H9 (cell line): ENCODE measurements around the gene SYT7. TPM values are rescaled to one million over a fixed set of nuclear protein-coding genes. Genes with fewer than 3 reads are reported as not detected.

Experiments
- DNase-seq: peaks from one replicate; pipeline ENCODE4 v3.0.0-alpha.2; 2017
- H2AFZ ChIP-seq: one replicate; pipeline ENCODE4 v1.6.1; 2013; ENCODE audit warnings: mild to moderate bottlenecking, low read length, control low read depth, moderate library complexity
- H2AK5ac ChIP-seq: 2 replicates; pipeline ENCODE4 v1.6.1; 2013; ENCODE audit warnings: low read length, control low read depth, mixed read lengths; ENCODE audit not compliant: insufficient read length
- H2BK120ac ChIP-seq: one replicate; pipeline ENCODE4 v1.6.1; 2013; ENCODE audit warnings: low read depth, mild to moderate bottlenecking, low read length, control low read depth, inconsistent platforms; ENCODE audit not compliant: poor library complexity, severe bottlenecking
- H2BK12ac ChIP-seq: 2 replicates; pipeline ENCODE4 v1.6.1; 2013; ENCODE audit warnings: low read length, control low read depth, mixed read lengths, low read depth; ENCODE audit not compliant: insufficient read length
- H2BK15ac ChIP-seq: 2 replicates; pipeline ENCODE4 v1.6.1; 2013; ENCODE audit warnings: low read depth, low read length, control low read depth
- H2BK20ac ChIP-seq: one replicate; pipeline ENCODE4 v1.6.1; 2013; ENCODE audit warnings: low read depth, mild to moderate bottlenecking, low read length, control low read depth, inconsistent platforms; ENCODE audit not compliant: poor library complexity, severe bottlenecking
- H2BK5ac ChIP-seq: 2 replicates; pipeline ENCODE4 v1.6.1; 2013; ENCODE audit warnings: low read length, control low read depth, mixed read lengths; ENCODE audit not compliant: insufficient read length
- H3K14ac ChIP-seq: 2 replicates; pipeline ENCODE4 v1.6.1; 2013; ENCODE audit warnings: low read length, control low read depth; ENCODE audit not compliant: insufficient read depth
- H3K18ac ChIP-seq: 2 replicates; pipeline ENCODE4 v1.6.1; 2013; ENCODE audit warnings: low read depth, mild to moderate bottlenecking, mixed read lengths, low read length, control low read depth; ENCODE audit not compliant: insufficient read length
- H3K23ac ChIP-seq: 2 replicates; pipeline ENCODE4 v1.6.1; 2013; ENCODE audit warnings: low read length, control low read depth, mixed read lengths, low read depth; ENCODE audit not compliant: insufficient read length
- H3K23me2 ChIP-seq: 2 replicates; pipeline ENCODE4 v1.6.1; 2013; ENCODE audit warnings: low read depth, mild to moderate bottlenecking, mixed read lengths, low read length, control low read depth; ENCODE audit not compliant: insufficient read length, poor library complexity, severe bottlenecking
- H3K27ac ChIP-seq: 2 replicates; pipeline ENCODE4 v1.5.1; 2013; ENCODE audit warnings: low read length, control low read depth, mixed read lengths, low read depth; ENCODE audit not compliant: insufficient read length
- H3K27me3 ChIP-seq: 2 replicates; pipeline ENCODE4 v1.6.1; 2013; ENCODE audit warnings: low read length, control low read depth, inconsistent platforms; ENCODE audit not compliant: insufficient read depth
- H3K4ac ChIP-seq: 2 replicates; pipeline ENCODE4 v1.6.1; 2013; ENCODE audit warnings: low read depth, mild to moderate bottlenecking, control low read depth, inconsistent platforms, low read length, moderate library complexity
- H3K4me1 ChIP-seq: 2 replicates; pipeline ENCODE4 v1.6.1; 2013; ENCODE audit warnings: low read length, control low read depth, inconsistent platforms; ENCODE audit not compliant: insufficient read depth
- H3K4me2 ChIP-seq: 2 replicates; pipeline ENCODE4 v1.6.1; 2013; ENCODE audit warnings: low read length, control low read depth, mixed read lengths; ENCODE audit not compliant: insufficient read length, insufficient read depth
- H3K56ac ChIP-seq: 2 replicates; pipeline ENCODE4 v1.6.1; 2013; ENCODE audit warnings: low read depth, mild to moderate bottlenecking, mixed read lengths, low read length, control low read depth; ENCODE audit not compliant: insufficient read length
- H3K79me1 ChIP-seq: 2 replicates; pipeline ENCODE4 v1.6.1; 2013; ENCODE audit warnings: low read depth, mild to moderate bottlenecking, moderate library complexity, low read length, control low read depth, inconsistent platforms; ENCODE audit not compliant: insufficient read depth, poor library complexity, severe bottlenecking
- H3K79me2 ChIP-seq: 2 replicates; pipeline ENCODE4 v1.6.1; 2013; ENCODE audit warnings: low read length, control low read depth, inconsistent platforms; ENCODE audit not compliant: insufficient read depth
- H3K9ac ChIP-seq: 2 replicates; pipeline ENCODE4 v1.6.1; 2013; ENCODE audit warnings: low read length, control low read depth, mixed read lengths; ENCODE audit not compliant: insufficient read length; ENCODE audit errors: extremely low read depth
- H3K9me3 ChIP-seq: one replicate; pipeline ENCODE4 v1.6.1; 2013; ENCODE audit warnings: low read depth, low read length, inconsistent platforms; ENCODE audit not compliant: control insufficient read depth
- H3T11ph ChIP-seq: one replicate; pipeline ENCODE4 v1.6.1; 2013; ENCODE audit warnings: mild to moderate bottlenecking, low read length, control low read depth, inconsistent platforms
- H4K20me1 ChIP-seq: one replicate; pipeline ENCODE4 v1.6.1; 2013; ENCODE audit not compliant: control insufficient read depth, insufficient read length, insufficient read depth
- H4K5ac ChIP-seq: 2 replicates; pipeline ENCODE4 v1.6.1; 2013; ENCODE audit warnings: low read depth, mild to moderate bottlenecking, mixed read lengths, low read length, control low read depth; ENCODE audit not compliant: insufficient read length
- H4K8ac ChIP-seq: replicated peaks from 2 replicates; pipeline ENCODE4 v1.6.1; 2013; ENCODE audit warnings: low read length, control low read depth, mixed read lengths, low read depth; ENCODE audit not compliant: insufficient read length
- H4K91ac ChIP-seq: 2 replicates; pipeline ENCODE4 v1.6.1; 2013; ENCODE audit warnings: low read depth, mild to moderate bottlenecking, moderate library complexity, mixed read lengths, low read length, control low read depth; ENCODE audit not compliant: insufficient read length
- H3K27ac Mint-ChIP-seq, 3 experiments: 2 replicates in 2 of 3; 3 replicates in 1 of 3; pipeline ENCODE4 v1.8.0; 2020 to 2021; ENCODE audit warnings: mixed read lengths in 3 of 3, mild to moderate bottlenecking in 1 of 3, moderate library complexity in 1 of 3
- H3K27me3 Mint-ChIP-seq: 2 replicates; pipeline ENCODE4 v1.8.0; 2021; ENCODE audit warnings: low read depth, mild to moderate bottlenecking, moderate library complexity, mixed read lengths
- H3K36me3 Mint-ChIP-seq, 3 experiments: 2 replicates in 2 of 3; 3 replicates in 1 of 3; pipeline ENCODE4 v1.8.0; 2020 to 2021; ENCODE audit warnings: low read depth in 3 of 3, mixed read lengths in 3 of 3; ENCODE audit not compliant: insufficient read depth in 1 of 3
- H3K4me1 Mint-ChIP-seq, 2 experiments: 2 replicates each; pipeline ENCODE4 v1.8.0; 2020; ENCODE audit warnings: mixed read lengths in 2 of 2
- H3K4me3 Mint-ChIP-seq, 2 experiments: 2 replicates in 1 of 2; 3 replicates in 1 of 2; pipeline ENCODE4 v1.8.0; 2020 to 2021; ENCODE audit warnings: mild to moderate bottlenecking in 2 of 2, mixed read lengths in 2 of 2, moderate library complexity in 1 of 2
- H3K9me3 Mint-ChIP-seq, 2 experiments: 2 replicates in 1 of 2; 3 replicates in 1 of 2; pipeline ENCODE4 v1.8.0; 2020; ENCODE audit warnings: mild to moderate bottlenecking in 2 of 2, mixed read lengths in 2 of 2, moderate library complexity in 1 of 2
- CTCF ChIP-seq: fragments of 200-600 bp; sonication (generic); conservative IDR thresholded peaks from 3 replicates; pipeline ENCODE4 v1.8.0; 2021; ENCODE audit warnings: antibody characterized with exemption, mild to moderate bottlenecking
- WGBS: extraction: QIAGEN DNeasy Blood & Tissue Kit; methylation state at CpG from one replicate; pipeline ENCODE4 v1.1.7; 2013; ENCODE audit warnings: missing lambda C conversion rate, low lambda C conversion rate, mixed read lengths; ENCODE audit not compliant: insufficient read length; ENCODE audit errors: extremely low coverage; 5-methylcytosine and 5-hydroxymethylcytosine counted together
- total RNA-seq: library from RNA; stranded (reverse); gene quantifications from 2 replicates; pipeline ENCODE4 v1.2.1, GENCODE V29; 2021

Gene SYT7
- total RNA-seq, 1 experiment from 2014 or later: 8.8 TPM

- H3K4ac ChIP-seq: no peak overlapping the region
- H2AFZ ChIP-seq: no peak overlapping the region
- no peak overlapping the region for H4K5ac ChIP-seq
- Mint-ChIP-seq H3K4me1 (peaks cover 37 to 48% of the 10 kb centered on the region in 2 experiments), H3K27me3 (no peaks in the 10 kb centered on the region; the same call in none of the 2 replicates), H3K36me3 (peaks cover 2 to 4% (median 3%) of the 10 kb centered on the region in 3 experiments; a peak in 3 of 7 replicates), H3K9me3 (no peaks in the 10 kb centered on the region), H3K4me3 (no peak overlapping the region; a peak in 1 of 5 replicates), H3K27ac (no peak overlapping the region)
- no peak overlapping the region for H4K8ac ChIP-seq
- no peaks in the 10 kb centered on the region for H4K20me1 ChIP-seq
- no peak for TF ChIP-seq CTCF
- H3K4me2 ChIP-seq: no peak overlapping the region
- no peak overlapping the region for H2BK120ac ChIP-seq
- H2BK12ac ChIP-seq: no peak overlapping the region
- no peak overlapping the region for H3K27ac ChIP-seq
- H3K9ac ChIP-seq: no peak overlapping the region
- H3K23ac ChIP-seq: no peak overlapping the region
- H3K18ac ChIP-seq: no peak overlapping the region
- no peak overlapping the region for H3T11ph ChIP-seq
- no peak overlapping the region for H3K14ac ChIP-seq
- H3K56ac ChIP-seq: no peak overlapping the region
- peaks cover 3% of the 10 kb centered on the region for H3K23me2 ChIP-seq
- H3K4me1 ChIP-seq: peaks cover 9% of the 10 kb centered on the region
- no peak overlapping the region for H2AK5ac ChIP-seq
- WGBS: no CpG with 5 or more reads among the region's 9 CpGs
- DNase-seq: no peak
- no peaks in the 10 kb centered on the region for H3K9me3 ChIP-seq
- H2BK5ac ChIP-seq: no peak overlapping the region
- no peaks in the 10 kb centered on the region for H3K79me2 ChIP-seq
- no peak overlapping the region for H2BK20ac ChIP-seq
- no peaks in the 10 kb centered on the region for H3K27me3 ChIP-seq
- no peak overlapping the region for H2BK15ac ChIP-seq
- H4K91ac ChIP-seq: no peak overlapping the region
- H3K79me1 ChIP-seq: no peaks in the 10 kb centered on the region
These were observed 40.3 kb downstream of the SYT7 start for GRCh38 chr11:61540528-61540927.
